DMS 273 (cell line): Measurements from ENCODE around the gene RNF8.
"Not testable (repeated sequence)": the region's sequence is repeated elsewhere in the genome, so short reads cannot be mapped to it uniquely, and the experiment has no call there.

Source experiments
- DNase-seq: peaks from one replicate; lab custom pipeline; 2025; ENCODE audit not compliant: unreplicated experiment; lab: John Stamatoyannopoulos, UW

Gene RNF8

GRCh38 chr6:37353761-37354525 lies at the start of gene RNF8:
Gene RNF8, plus strand, starts transcription at chr6:37353983. Its CDS starts 182 bp downstream, at chr6:37354165.
- DNase-seq, result peak; percentile 95

- no peak for DNase-seq
These were observed 49.0 kb upstream of the RNF8 start for GRCh38 chr6:37304766-37305165.

- DNase-seq, result no peak
These were observed 47.9 kb upstream of the RNF8 start for GRCh38 chr6:37305841-37306425.

GRCh38 chr6:37306624-37307222 lies 47.1 kb upstream of the RNF8 start:
- DNase-seq, result no peak

- not testable (repeated sequence) for DNase-seq
These were observed 46.3 kb upstream of the RNF8 start for GRCh38 chr6:37307484-37307883.

- DNase-seq, result peak; percentile 91
These were observed 45.5 kb upstream of the RNF8 start for GRCh38 chr6:37308069-37308815.

GRCh38 chr6:37309046-37309445 lies 44.7 kb upstream of the RNF8 start:
- DNase-seq, result no peak

- DNase-seq, result no peak
These were observed 44.1 kb upstream of the RNF8 start for GRCh38 chr6:37309692-37310091.

GRCh38 chr6:37310966-37311365 lies 42.8 kb upstream of the RNF8 start:
- no peak for DNase-seq

- DNase-seq, result no peak
These were observed 41.9 kb upstream of the RNF8 start for GRCh38 chr6:37311741-37312473.

GRCh38 chr6:37313723-37314486 lies 39.9 kb upstream of the RNF8 start:
- DNase-seq, result no peak

GRCh38 chr6:37314487-37315156 lies 39.2 kb upstream of the RNF8 start:
- peak; percentile 87 for DNase-seq

- no peak for DNase-seq
These were observed 38.6 kb upstream of the RNF8 start for GRCh38 chr6:37315157-37315515.

- DNase-seq, result peak; percentile 88
These were observed 37.7 kb upstream of the RNF8 start for GRCh38 chr6:37316071-37316470.

- DNase-seq, result no peak
These were observed 36.3 kb upstream of the RNF8 start for GRCh38 chr6:37317312-37318038.

- DNase-seq, result peak; percentile 56
These were observed 34.6 kb upstream of the RNF8 start for GRCh38 chr6:37319156-37319555.

- no peak for DNase-seq
These were observed 33.8 kb upstream of the RNF8 start for GRCh38 chr6:37319856-37320480.

GRCh38 chr6:37320646-37321045 lies 33.1 kb upstream of the RNF8 start:
- peak; percentile 55 for DNase-seq

- peak; percentile 54 for DNase-seq
These were observed 32.7 kb upstream of the RNF8 start for GRCh38 chr6:37321101-37321500.
